C4-2B (cell line): ENCODE measurements around the gene SCAANT1.

ENCODE experiments used
- CTCF ChIP-seq: fragments of 450-650 bp; conservative IDR thresholded peaks from 2 replicates; pipeline ENCODE4 v1.5.1; 2017; ENCODE audit warnings: mild to moderate bottlenecking
- ZFX ChIP-seq: fragments of 450-650 bp; IDR thresholded peaks from 2 replicates; pipeline ENCODE4 v1.6.1; 2017

GRCh38 chr3:63936925-63937324 is 24.7 kb upstream of the SCAANT1 start:
- no peak for TF ChIP-seq CTCF
- no peak for TF ChIP-seq ZFX
